ENCODE data around the gene DCAF11. TPM values are rescaled to one million over a fixed set of nuclear protein-coding genes. Genes with fewer than 3 reads are reported as not detected.
A peak's percentile ranks its signal among the peaks of the same experiment; 100 is the strongest.

DCAF11 gene
- total and polyA plus RNA-seq, 2 of the 13 experiments (the other 11 are each of a cell fraction or from before 2014, with no cell fraction given), result 150 to 257 TPM

DNA sequence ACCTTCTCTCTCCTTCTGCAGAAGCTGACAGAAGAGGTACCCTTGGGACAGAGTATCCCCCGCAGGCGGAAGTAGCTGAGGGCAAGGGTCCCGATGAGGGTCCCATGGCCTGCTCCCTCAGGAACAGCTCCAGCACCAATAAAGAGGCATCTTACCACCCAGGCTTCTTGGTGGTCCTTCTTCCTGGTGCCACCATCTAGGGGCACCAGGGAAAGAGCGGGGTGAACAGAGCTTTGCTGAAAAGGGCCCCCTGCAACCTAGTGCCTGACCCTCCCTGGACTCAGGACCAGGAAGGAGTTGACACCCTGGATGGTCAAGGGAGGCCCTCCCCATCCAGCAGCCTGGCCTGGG is 45.9 kb downstream of the DCAF11 start (continued):
- TF ChIP-seq, protein P1, sequence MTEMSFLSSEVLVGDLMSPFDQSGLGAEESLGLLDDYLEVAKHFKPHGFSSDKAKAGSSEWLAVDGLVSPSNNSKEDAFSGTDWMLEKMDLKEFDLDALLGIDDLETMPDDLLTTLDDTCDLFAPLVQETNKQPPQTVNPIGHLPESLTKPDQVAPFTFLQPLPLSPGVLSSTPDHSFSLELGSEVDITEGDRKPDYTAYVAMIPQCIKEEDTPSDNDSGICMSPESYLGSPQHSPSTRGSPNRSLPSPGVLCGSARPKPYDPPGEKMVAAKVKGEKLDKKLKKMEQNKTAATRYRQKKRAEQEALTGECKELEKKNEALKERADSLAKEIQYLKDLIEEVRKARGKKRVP (CRISPR knock-in tag; IDR thresholded peaks at IDR 0.05), result 0 out of 4 replicates have a peak, but pooled peaks of 1 of the 2 experiments have one; percentile 11
- TF ChIP-seq ZNF235 (CRISPR knock-in tag; IDR thresholded peaks at IDR 0.05; ENCODE audit: borderline replicate concordance) (0 out of 2 replicates have a peak, but pooled peaks have one; percentile 12), EZH2 (conservative IDR thresholded peaks at IDR 0.05; ENCODE audit: low read depth, low read length) (no peak), ZEB1 (IDR thresholded peaks at IDR 0.05; ENCODE audit: insufficient replicate concordance, low read depth) (peak; percentile 5), HMGA1 (CRISPR knock-in tag; conservative IDR thresholded peaks at IDR 0.05) (no peak)

- Histone ChIP-seq H3K4me3 (replicated peaks in 1 of 3; ENCODE audit: insufficient read depth in 1 of 3, low read depth in 2 of 3, low read length in 3 of 3) (peak within 1 kb of the TSS; percentile 50 to 78 (median 64)), H3K36me3 (replicated peaks in 1 of 2; ENCODE audit: control insufficient read depth in 1 of 2, insufficient read depth in 2 of 2, low read length in 2 of 2) (peaks cover 57 to 68% of the 10 kb centered on the region in 2 experiments), H4K20me1 (ENCODE audit: insufficient read depth, low read length) (no peaks in the 10 kb centered on the region), H3K27ac (ENCODE audit: extremely low read length, insufficient read depth, low read length) (peak within 1 kb of the TSS; percentile 62), H3K4me2 (ENCODE audit: low read depth, low read length) (peak within 1 kb of the TSS; percentile 98), H2AFZ (ENCODE audit: low read length) (peak within 1 kb of the TSS; percentile 32), H3K9me3 (ENCODE audit: low read length) (no peaks in the 10 kb centered on the region), H3K79me2 (ENCODE audit: insufficient read depth, low read length) (peaks cover 5% of the 10 kb centered on the region), H3K4me1 (ENCODE audit: insufficient read depth, low read length) (peaks cover 28% of the 10 kb centered on the region), H3K27me3 (ENCODE audit: control insufficient read depth in 1 of 2, insufficient read depth in 2 of 2, low read length in 2 of 2) (no peaks in the 10 kb centered on the region; a peak in 1 of 5 replicates), H3K9ac (ENCODE audit: insufficient read depth, low read depth, low read length) (peak within 1 kb of the TSS; percentile 76)
- TSS peak; percentile 47 for BruUV-seq (replicated peaks)
- intact Hi-C loops (cut with micrococcal nuclease; ENCODE audit: unreplicated experiment) (loop anchor here (1.0 kb wide), 10 partner anchors 15 to 147 kb away; partner anchors contain the start of genes CHMP4A, EMC9, IPO4 and PCK2), in situ Hi-C loops (cut with HindIII; ENCODE audit: extremely low pct_ligation_motif_present, low pct_unique_long_range_greater_than_20kb) (loop anchor here (5.0 kb wide), 1 partner anchor 104 kb away; no protein-coding TSS in a partner anchor)
- DNase-seq (ENCODE audit: low spot score), result peak; percentile 99
- peak; percentile 92 for ATAC-seq
- 3% methylated on average over 12 of the region's 12 CpGs for WGBS (ENCODE audit: low lambda C conversion rate)
- peak; percentile 99 for FAIRE-seq
- ChIA-PET CTCF (ENCODE audit: low intra/inter-chr PET ratio, low total read pairs) (interaction anchor here (0.7 to 2.4 kb wide), 9 partner anchors 21 to 147 kb away, joined by 3 to 12 read pairs (median 6); partner anchors contain the start of genes DCAF11 and PSME1), POLR2A (interaction anchor here (0.8 to 11.8 kb wide), 42 partner anchors 9 to 1183 kb away, joined by 3 to 233 read pairs (median 8); partner anchors contain the start of genes ACIN1, C14orf119, CHMP4A and CIDEB)
- peak; percentile 90 for TF ChIP-seq ARNT2 (CRISPR knock-in tag; IDR thresholded peaks at IDR 0.05; ENCODE audit: low read depth)
- peak; percentile 99 for TF ChIP-seq RARA (CRISPR knock-in tag; IDR thresholded peaks at IDR 0.05)
- peak; percentile 90 for TF ChIP-seq KMT2A (CRISPR knock-in tag; IDR thresholded peaks at IDR 0.05)
- TF ChIP-seq ZBTB49 (CRISPR knock-in tag; IDR thresholded peaks at IDR 0.05; ENCODE audit: borderline replicate concordance), result peak; percentile 90; the same call in 1 of the 2 replicates
- TF ChIP-seq SUZ12 (IDR thresholded peaks at IDR 0.05; ENCODE audit: low read depth, low read length), result no peak
- TF ChIP-seq TCF7L2 (IDR thresholded peaks at IDR 0.05; ENCODE audit: low read depth, low read length), result no peak
- TF ChIP-seq ZKSCAN1 (IDR thresholded peaks at IDR 0.05; ENCODE audit: low read length), result no peak; the same call in 1 of the 2 replicates
- TF ChIP-seq TAF1 (CRISPR knock-in tag; IDR thresholded peaks at IDR 0.05), result peak; percentile 81
- TF ChIP-seq SMC3 (IDR thresholded peaks at IDR 0.05; ENCODE audit: low read length), result peak; percentile 95
- peak; percentile 74; the same call in 1 of the 2 replicates for TF ChIP-seq MED13 (CRISPR knock-in tag; IDR thresholded peaks at IDR 0.05)
- TF ChIP-seq DMAP1 (CRISPR knock-in tag; IDR thresholded peaks at IDR 0.05), result peak; percentile 100
- peak; percentile 94; the same call in 1 of the 2 replicates for TF ChIP-seq ZNF670 (CRISPR knock-in tag; IDR thresholded peaks at IDR 0.05; ENCODE audit: borderline replicate concordance)
- TF ChIP-seq SNRNP70 (IDR thresholded peaks at IDR 0.05; ENCODE audit: low read depth, low read length), result no peak
- TF ChIP-seq CREB1 (IDR thresholded peaks at IDR 0.05), result peak; percentile 74
- no peak for TF ChIP-seq CREB1 (CRISPR knock-in tag; IDR thresholded peaks at IDR 0.05)
Observed at GRCh38 chr14:24160850-24161804, 46.5 kb downstream of the DCAF11 start, which contains the start of gene IRF9. Gene IRF9 (plus strand): TSS chr14:24161265. CDS start chr14:24162145, 880 bp downstream.
